HEK293T (cell line): Measurements from ENCODE around the gene FOXR1.

ENCODE experiments used
- BHLHE40 ChIP-seq: fragments of 450-650 bp; IDR thresholded peaks from 2 replicates; pipeline ENCODE4 v1.6.1; 2016; ENCODE audit warnings: mild to moderate bottlenecking, moderate library complexity, borderline replicate concordance
- HDGF ChIP-seq: fragments of 450-650 bp; IDR thresholded peaks from 2 replicates; pipeline ENCODE4 v1.6.1; 2017; ENCODE audit warnings: antibody characterized with exemption, borderline replicate concordance
- NFRKB ChIP-seq: fragments of 450-650 bp; IDR thresholded peaks from 2 replicates; pipeline ENCODE4 v1.6.1; 2016; ENCODE audit warnings: mild to moderate bottlenecking, moderate library complexity
- TF ChIP-seq, protein P1 (sequence below): fragments of 450-650 bp; IDR thresholded peaks from 2 replicates; pipeline ENCODE4 v1.6.1; 2016

DNA sequence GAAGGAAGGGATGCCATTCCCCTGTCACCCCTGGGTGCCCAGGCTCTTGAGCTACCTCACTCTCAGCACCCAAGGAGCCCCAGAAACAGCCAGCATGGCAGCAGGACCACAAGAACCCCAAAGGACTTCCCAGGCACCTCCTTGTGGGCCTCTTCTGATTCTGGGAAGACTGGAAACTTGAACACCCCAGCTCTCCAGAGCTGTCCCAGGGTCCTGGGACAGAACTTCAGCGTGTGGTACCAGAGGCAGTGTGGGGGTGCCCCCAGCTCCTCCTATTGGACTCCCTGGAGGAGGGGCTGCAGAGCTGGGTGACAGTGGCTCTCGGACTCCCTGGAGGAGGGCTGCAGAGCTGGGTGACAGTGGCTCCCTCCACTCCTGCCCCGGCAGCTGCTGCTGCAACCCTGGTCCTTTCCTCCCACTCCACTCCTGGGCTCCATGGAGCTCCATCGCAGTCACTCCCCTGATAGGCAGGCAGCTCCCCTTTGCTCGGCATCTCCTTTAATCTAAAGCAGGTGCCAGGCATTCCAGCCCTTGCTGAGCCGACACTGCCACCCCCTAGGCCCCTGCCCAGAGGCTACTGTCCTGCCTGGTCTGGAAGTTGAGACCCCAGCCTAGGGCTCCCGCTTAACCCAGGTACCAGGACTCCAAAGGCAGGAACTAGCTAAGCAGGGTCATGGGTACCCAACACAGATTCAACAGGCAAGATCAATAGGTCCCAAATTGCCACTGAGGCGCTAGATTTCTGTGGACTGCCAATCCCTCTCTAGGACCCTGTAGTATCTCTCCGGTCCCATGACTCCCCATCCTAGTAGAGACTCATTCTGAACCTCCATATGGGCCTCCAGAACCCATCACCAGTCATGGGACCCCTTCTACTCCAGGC, 48.6 kb upstream of the FOXR1 start:
- TF ChIP-seq, protein P1, sequence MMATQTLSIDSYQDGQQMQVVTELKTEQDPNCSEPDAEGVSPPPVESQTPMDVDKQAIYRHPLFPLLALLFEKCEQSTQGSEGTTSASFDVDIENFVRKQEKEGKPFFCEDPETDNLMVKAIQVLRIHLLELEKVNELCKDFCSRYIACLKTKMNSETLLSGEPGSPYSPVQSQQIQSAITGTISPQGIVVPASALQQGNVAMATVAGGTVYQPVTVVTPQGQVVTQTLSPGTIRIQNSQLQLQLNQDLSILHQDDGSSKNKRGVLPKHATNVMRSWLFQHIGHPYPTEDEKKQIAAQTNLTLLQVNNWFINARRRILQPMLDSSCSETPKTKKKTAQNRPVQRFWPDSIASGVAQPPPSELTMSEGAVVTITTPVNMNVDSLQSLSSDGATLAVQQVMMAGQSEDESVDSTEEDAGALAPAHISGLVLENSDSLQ = no peak
- TF ChIP-seq BHLHE40 = no peak
- TF ChIP-seq NFRKB = no peak
- no peak for TF ChIP-seq HDGF
